ENCODE data around the gene GREB1L. TPM values are rescaled to one million over a fixed set of nuclear protein-coding genes. Genes with fewer than 3 reads are reported as not detected.
"Not testable (repeated sequence)": the region's sequence is repeated elsewhere in the genome, so short reads cannot be mapped to it uniquely, and the experiment has no call there.

GREB1L gene
- total RNA-seq, 2 donors from 2014 or later, result 2.0 to 21.6 TPM

DNA sequence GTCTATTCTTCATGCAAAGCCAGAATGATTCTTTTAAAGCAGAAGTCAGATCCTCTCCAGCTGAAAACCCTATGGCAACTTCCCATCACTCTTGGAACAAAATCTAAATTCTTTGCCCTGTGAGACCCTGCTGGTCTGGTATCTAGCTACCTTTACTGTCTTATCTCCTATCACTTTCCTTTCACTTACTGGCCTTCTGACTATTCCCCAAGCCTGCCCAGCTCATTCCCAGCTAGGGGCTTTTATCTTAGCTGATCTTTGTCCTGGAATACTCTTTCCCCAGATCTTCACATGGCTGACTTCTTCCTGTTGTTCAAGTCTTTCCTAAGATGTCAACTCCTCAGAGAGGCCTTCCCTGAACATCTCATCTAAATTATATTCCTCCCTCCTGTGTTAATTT lies 63.6 kb downstream of the GREB1L start:
- intact Hi-C loops (cut with DNase I), result no loop called here
- no peak for DNase-seq (ENCODE audit: low spot score)
- TF ChIP-seq POLR2AphosphoS5 (IDR thresholded peaks at IDR 0.05), result no peak
- no peak for TF ChIP-seq POLR2A (IDR thresholded peaks at IDR 0.05)
- TF ChIP-seq CTCF (IDR thresholded peaks at IDR 0.05), result no peak
- no peaks in the 10 kb centered on the region for H3K36me3 ChIP-seq
- no peaks in the 10 kb centered on the region for H3K27me3 ChIP-seq (replicated peaks; ENCODE audit: insufficient read depth)
- H3K9me3 ChIP-seq, result no peaks in the 10 kb centered on the region
- no peak overlapping the region for H3K27ac ChIP-seq
- no peaks in the 10 kb centered on the region for H3K4me1 ChIP-seq (replicated peaks)
- no peak overlapping the region for H3K4me3 ChIP-seq

GRCh38 chr18:21306368-21306767 lies 64.3 kb downstream of the GREB1L start:
- H3K9me3 ChIP-seq, result no peaks in the 10 kb centered on the region
- no peak for TF ChIP-seq CTCF (IDR thresholded peaks at IDR 0.05)
- TF ChIP-seq POLR2A (IDR thresholded peaks at IDR 0.05), result no peak
- TF ChIP-seq POLR2AphosphoS5 (IDR thresholded peaks at IDR 0.05), result no peak
- no peak overlapping the region for H3K4me3 ChIP-seq
- no peaks in the 10 kb centered on the region for H3K36me3 ChIP-seq
- no peak for DNase-seq (ENCODE audit: low spot score)
- no peak overlapping the region for H3K27ac ChIP-seq
- H3K4me1 ChIP-seq (replicated peaks), result no peaks in the 10 kb centered on the region
- H3K27me3 ChIP-seq (replicated peaks; ENCODE audit: insufficient read depth), result no peaks in the 10 kb centered on the region
- intact Hi-C loops (cut with DNase I), result no loop called here
- 45% methylated on average over 2 of the region's 2 CpGs for WGBS

DNA sequence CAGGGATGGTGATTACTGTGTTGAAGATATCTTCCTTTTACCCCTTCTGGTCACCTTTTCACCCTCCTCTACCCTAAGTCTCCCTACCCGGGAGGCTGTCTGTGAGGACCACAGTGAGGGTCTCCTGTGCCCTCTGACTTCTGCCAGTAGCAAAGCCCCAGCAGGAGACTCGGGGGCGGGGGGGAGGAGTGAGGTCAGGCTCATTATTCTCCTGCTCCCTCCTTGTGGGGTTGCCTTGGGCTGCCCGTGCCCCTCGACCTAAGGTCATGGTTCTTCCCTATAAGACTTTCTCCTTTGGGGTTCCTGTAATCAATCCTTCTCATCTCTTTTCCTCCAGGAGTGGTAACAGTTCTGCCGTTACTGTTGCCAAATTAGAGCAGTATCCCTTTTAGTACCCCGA lies 65.5 kb downstream of the GREB1L start:
- H3K27ac ChIP-seq, result no peak overlapping the region
- TF ChIP-seq POLR2A (IDR thresholded peaks at IDR 0.05), result no peak
- no peak for TF ChIP-seq POLR2AphosphoS5 (IDR thresholded peaks at IDR 0.05)
- no peak for TF ChIP-seq CTCF (IDR thresholded peaks at IDR 0.05)
- no peaks in the 10 kb centered on the region for H3K27me3 ChIP-seq (replicated peaks; ENCODE audit: insufficient read depth)
- WGBS, result 77% methylated on average over 7 of the region's 7 CpGs
- intact Hi-C loops (cut with DNase I), result no loop called here
- no peaks in the 10 kb centered on the region for H3K4me1 ChIP-seq (replicated peaks)
- H3K9me3 ChIP-seq, result no peaks in the 10 kb centered on the region
- no peaks in the 10 kb centered on the region for H3K36me3 ChIP-seq
- H3K4me3 ChIP-seq, result no peak overlapping the region
- no peak for DNase-seq (ENCODE audit: low spot score)

DNA sequence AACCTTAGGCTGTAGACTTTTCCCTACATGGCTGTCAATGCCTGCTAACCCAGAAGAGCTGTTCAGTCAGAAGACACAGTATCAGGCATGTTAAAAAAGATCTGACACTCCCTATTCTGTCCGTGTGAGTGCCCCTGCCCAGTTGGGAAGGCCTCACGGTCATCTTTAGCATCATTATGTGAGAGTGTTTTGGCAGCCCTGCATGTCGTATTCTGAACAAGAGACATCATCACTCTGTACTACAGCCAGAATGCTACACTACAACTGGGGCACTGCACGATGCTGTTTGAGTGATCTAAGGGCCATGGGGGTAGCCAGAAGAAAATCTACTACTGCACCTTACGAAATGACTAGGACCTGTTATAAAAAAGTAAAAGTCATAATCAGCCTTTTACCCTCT lies 67.2 kb downstream of the GREB1L start:
- Histone ChIP-seq H3K4me3 (no peak overlapping the region), H3K36me3 (no peaks in the 10 kb centered on the region), H3K4me1 (replicated peaks) (no peaks in the 10 kb centered on the region), H3K27me3 (replicated peaks; ENCODE audit: insufficient read depth) (no peaks in the 10 kb centered on the region), H3K9me3 (no peaks in the 10 kb centered on the region), H3K27ac (no peak overlapping the region)
- TF ChIP-seq CTCF (IDR thresholded peaks at IDR 0.05), result no peak
- TF ChIP-seq POLR2A (IDR thresholded peaks at IDR 0.05), result no peak
- TF ChIP-seq POLR2AphosphoS5 (IDR thresholded peaks at IDR 0.05), result no peak
- 78% methylated on average over 5 of the region's 5 CpGs for WGBS
- intact Hi-C loops (cut with DNase I), result no loop called here
- no peak for DNase-seq (ENCODE audit: low spot score)

DNA sequence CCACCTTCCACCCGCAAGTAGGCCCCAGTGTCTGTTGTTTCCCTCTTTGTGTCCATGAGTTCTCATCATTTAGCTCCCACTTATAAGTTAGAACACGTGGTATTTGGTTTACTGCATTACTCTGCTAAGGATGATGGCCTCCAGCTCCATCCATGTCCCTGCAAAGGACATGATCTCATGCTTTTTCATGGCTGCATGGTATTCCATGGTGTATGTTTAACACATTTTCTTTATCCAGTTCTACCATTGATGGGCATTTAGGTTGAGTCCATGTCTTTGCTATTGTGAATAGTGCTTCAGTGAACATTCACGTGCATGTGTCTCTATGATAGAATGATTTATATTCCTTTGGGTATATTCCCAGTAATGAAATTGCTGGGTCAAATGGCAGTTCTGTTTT lies 69.9 kb downstream of the GREB1L start:
- intact Hi-C loops (cut with DNase I); H3K27me3 ChIP-seq (replicated peaks; ENCODE audit: insufficient read depth); DNase-seq (ENCODE audit: low spot score); H3K36me3 ChIP-seq; H3K9me3 ChIP-seq; H3K4me3 ChIP-seq; H3K27ac ChIP-seq; H3K4me1 ChIP-seq (replicated peaks): not testable (repeated sequence)
- WGBS, result 86% methylated on average over 3 of the region's 3 CpGs

Measured in prostate gland (tissue), 2 donors.